ENCODE results near the gene WDR27.
"Not testable (repeated sequence)": the region's sequence is repeated elsewhere in the genome, so short reads cannot be mapped to it uniquely, and the experiment has no call there.

WDR27 gene

GRCh38 chr6:169479783-169480495 is 221.9 kb downstream of the WDR27 start:
- Histone ChIP-seq H3K27ac (no peak overlapping the region), H3K4me3 (no peak overlapping the region)
- no peak for TF ChIP-seq CTCF (IDR thresholded peaks at IDR 0.05)
- no peak for DNase-seq (ENCODE audit: low spot score)

- DNase-seq (ENCODE audit: low spot score): no peak
- no peak overlapping the region for H3K4me3 ChIP-seq
- no peak overlapping the region for H3K27ac ChIP-seq
- TF ChIP-seq CTCF (IDR thresholded peaks at IDR 0.05): no peak
These were observed 227.5 kb downstream of the WDR27 start for GRCh38 chr6:169474362-169474761.

GRCh38 chr6:169473663-169474062 is 228.2 kb downstream of the WDR27 start:
- DNase-seq (ENCODE audit: low spot score): no peak
- Histone ChIP-seq H3K4me3 (no peak overlapping the region), H3K27ac (no peak overlapping the region)
- TF ChIP-seq CTCF (IDR thresholded peaks at IDR 0.05): no peak

GRCh38 chr6:169472786-169473416 is 228.9 kb downstream of the WDR27 start:
- H3K27ac ChIP-seq: peak overlapping the region; percentile 0 to 63

GRCh38 chr6:169470790-169471189 is 231.0 kb downstream of the WDR27 start:
- TF ChIP-seq CTCF (IDR thresholded peaks at IDR 0.05): no peak
- DNase-seq (ENCODE audit: low spot score): no peak
- Histone ChIP-seq H3K4me3 (no peak overlapping the region), H3K27ac (no peak overlapping the region)

More at GRCh38 chr6:169472786-169473416, 228.9 kb downstream of the WDR27 start:
- peak overlapping the region; percentile 33 for H3K4me3 ChIP-seq
- no peak for TF ChIP-seq CTCF (IDR thresholded peaks at IDR 0.05)
- DNase-seq (ENCODE audit: low spot score): no peak

GRCh38 chr6:169469028-169469427 is 232.8 kb downstream of the WDR27 start:
- Histone ChIP-seq H3K27ac (no peak overlapping the region), H3K4me3 (no peak overlapping the region)
- no peak for DNase-seq (ENCODE audit: low spot score)
- TF ChIP-seq CTCF (IDR thresholded peaks at IDR 0.05): no peak

GRCh38 chr6:169467755-169468154 is 234.1 kb downstream of the WDR27 start:
- not testable (repeated sequence) for DNase-seq (ENCODE audit: low spot score); H3K27ac ChIP-seq; H3K4me3 ChIP-seq

GRCh38 chr6:169466256-169466655 is 235.6 kb downstream of the WDR27 start:
- not testable (repeated sequence) for H3K4me3 ChIP-seq; DNase-seq (ENCODE audit: low spot score); H3K27ac ChIP-seq
